ENCODE measurements around the gene GRIN3B.

The GRIN3B gene

GRCh38 chr19:964761-965694, 35.2 kb upstream of the GRIN3B start:
- no peak for DNase-seq

DNA sequence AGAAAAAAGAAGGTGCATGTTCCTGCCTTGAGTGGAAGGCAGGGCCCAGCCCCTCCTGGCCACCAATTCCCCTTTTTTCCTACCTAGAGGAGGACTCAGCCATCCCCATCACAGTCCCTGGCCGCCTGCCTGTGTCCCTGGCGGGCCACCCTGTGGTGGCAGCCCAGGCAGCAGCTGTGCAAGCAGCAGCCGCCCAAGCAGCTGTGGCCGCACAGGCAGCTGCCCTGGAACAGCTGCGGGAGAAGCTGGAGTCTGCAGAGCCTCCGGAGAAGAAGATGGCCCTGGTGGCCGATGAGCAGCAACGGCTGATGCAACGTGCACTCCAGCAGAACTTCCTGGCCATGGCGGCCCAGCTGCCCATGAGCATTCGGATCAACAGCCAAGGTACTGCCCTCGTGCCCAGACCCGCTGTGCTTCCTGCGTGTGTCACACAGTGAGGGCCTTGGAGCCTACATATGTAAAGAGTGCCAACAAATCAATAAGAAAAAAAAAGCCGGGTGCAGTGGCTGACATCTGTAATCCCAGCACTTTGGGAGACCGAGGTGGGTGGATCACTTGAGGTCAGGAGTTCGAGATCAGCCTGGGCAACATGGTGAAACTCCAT, 33.6 kb upstream of the GRIN3B start:
- no peak for DNase-seq

DNA sequence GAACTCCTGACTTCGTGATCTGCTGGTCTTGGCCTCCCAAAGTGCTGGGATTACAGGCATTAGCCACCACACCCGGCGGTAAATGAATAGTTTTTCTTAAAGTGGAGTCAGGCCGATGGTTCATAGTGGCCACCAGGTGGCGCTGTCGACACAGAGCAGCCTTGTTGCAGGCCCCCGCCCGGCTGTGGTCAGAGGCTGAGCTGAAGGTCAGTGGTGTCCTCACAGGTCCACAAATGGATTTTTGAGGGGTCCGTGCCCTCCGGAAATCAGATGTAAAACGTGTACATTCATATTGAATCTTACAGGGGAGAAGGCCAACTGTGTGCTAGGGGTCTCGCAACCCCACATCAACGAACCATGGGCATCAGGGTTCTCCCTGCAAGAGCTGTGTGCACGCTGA, 29.5 kb upstream of the GRIN3B start:
- no peak for DNase-seq

GRCh38 chr19:971795-972194, 28.4 kb upstream of the GRIN3B start:
- DNase-seq, result no peak

DNA sequence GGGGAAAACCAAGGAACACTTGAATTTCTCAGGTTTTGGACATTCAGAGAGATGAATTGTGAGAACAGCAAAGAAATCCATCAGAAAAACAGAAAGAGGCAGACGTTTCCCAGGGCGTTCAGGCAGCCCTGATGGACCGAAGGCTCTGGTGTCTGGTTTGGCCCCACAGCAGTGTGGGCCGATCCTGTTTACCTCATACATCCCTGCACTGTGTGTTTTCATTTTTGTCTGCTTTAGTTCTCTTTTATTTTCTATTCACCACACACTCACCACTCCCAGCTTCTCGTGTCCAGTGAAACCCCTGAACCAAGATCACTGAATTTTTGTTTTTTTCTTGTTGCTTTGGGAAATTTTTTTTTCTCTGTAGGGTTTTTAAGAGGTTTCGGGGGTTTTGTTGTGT, 27.9 kb upstream of the GRIN3B start:
- no peak for DNase-seq

DNA sequence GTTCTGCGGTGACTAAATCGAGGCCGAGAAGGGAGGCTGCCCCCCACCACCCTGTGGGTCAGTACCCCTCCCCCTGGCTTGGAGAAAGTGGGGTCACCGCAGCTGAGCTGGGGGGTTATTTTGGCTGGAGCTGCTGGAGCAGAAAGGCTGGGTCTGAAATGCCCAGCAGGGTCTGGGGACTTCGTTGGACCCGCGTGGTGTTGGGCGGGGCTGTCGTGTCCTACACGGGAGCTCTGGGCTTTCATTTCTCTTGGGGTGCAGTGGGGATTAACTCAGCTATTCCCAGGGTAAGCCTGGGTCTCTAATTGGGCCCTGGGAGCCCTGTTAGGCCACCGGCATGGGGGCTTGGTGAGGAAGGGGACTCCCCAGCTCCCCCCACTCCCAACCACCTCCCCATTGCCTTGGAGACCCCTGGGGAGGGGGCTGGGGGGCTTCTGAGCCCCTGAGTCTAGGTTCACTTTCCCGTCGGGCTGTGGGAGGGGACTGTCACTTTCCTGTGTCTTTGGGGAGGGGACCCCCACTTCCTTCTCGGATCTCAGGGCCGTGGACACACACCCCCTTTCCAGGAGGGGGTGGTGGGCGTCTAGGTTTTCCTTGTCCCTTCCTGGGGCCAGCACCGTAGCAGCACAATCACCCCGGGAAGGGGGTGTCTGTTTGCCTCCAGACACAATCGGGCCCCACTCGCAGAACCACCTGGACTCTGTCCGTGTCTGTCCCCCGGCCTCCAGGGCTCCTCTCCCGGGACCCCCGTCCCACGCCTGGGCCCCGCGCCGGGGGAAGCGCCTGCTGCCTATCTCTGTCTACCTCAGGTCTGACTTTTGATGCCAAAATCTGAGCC, 26.3 kb upstream of the GRIN3B start:
- no peak for DNase-seq

- no peak for DNase-seq
These were observed 25.5 kb upstream of the GRIN3B start for GRCh38 chr19:974564-975257.

GRCh38 chr19:976476-976875, 23.7 kb upstream of the GRIN3B start:
- no peak for DNase-seq

DNA sequence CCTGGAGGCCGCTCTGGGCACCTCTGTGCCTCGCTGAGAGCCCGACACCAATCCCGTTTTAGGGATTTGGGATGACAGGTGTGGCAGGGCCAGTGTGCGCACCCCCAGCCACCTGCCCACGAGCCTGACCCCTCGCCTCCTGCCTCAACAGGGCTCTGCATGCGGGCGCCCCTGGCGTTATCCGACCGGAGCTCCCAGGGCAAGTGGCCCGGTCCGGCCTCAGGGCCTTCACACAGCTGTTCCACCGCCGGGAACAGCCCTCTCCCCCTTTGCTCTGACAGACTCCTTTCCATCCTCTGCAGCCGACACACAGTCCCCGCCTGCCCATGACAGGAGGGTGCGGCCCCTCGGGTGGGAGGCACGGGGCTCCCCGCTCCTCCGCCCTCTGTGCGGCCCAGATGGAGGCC, 23.2 kb upstream of the GRIN3B start:
- DNase-seq, result no peak

- DNase-seq, result no peak
These were observed 20.9 kb upstream of the GRIN3B start for GRCh38 chr19:979318-979741.

GRCh38 chr19:980133-980998, 19.9 kb upstream of the GRIN3B start:
- DNase-seq, result no peak

GRCh38 chr19:982567-983170, 17.6 kb upstream of the GRIN3B start:
- DNase-seq, result peak; percentile 53

GRCh38 chr19:984165-984967, 15.9 kb upstream of the GRIN3B start, which contains the start of gene WDR18:
WDR18 (plus strand) TSS chr19:984345; CDS start chr19:984354, 9 bp downstream.
- DNase-seq, result peak; percentile 92

- DNase-seq, result no peak
These were observed 14.1 kb upstream of the GRIN3B start for GRCh38 chr19:986083-986482.

DNA sequence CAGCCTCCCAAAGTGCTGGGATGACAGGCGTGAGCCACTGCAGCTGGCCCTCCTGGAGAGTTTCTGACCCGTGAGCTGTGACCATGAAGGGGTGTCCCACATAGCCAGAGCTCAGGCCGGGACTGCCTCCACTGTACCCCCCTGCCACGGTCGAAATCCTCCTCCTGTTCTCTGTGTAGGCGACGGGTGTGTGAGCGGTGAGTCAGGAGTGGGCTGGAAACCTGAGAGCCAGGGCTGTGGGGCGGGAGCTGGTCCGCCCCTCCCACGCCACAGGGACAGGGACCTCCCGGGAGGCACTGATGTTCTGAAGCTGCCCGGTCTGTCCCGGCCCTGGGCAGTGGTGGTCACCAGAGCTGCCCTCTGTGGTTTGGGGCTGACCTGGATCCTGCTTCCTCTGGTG, 12.1 kb upstream of the GRIN3B start:
- DNase-seq, result no peak

DNA sequence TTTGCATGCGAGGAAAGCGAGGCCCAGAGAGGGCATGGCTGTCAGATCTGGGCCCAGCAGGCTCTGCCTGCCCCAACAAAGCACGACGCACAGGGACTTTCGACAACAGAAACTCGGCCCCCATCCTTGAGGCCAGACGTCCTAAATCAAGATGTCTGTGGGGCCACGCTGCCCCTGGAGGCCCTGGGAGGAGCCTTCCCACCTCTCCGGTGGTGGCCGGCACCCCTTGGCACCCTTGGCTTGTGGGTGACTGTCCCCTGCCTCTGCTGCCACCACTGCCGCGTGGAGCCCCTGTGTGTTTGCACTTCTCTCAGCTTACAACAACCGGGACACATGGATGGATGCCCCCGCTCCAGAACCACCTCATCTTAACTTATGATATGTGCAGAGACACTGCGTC, 11.7 kb upstream of the GRIN3B start:
- no peak for DNase-seq

DNA sequence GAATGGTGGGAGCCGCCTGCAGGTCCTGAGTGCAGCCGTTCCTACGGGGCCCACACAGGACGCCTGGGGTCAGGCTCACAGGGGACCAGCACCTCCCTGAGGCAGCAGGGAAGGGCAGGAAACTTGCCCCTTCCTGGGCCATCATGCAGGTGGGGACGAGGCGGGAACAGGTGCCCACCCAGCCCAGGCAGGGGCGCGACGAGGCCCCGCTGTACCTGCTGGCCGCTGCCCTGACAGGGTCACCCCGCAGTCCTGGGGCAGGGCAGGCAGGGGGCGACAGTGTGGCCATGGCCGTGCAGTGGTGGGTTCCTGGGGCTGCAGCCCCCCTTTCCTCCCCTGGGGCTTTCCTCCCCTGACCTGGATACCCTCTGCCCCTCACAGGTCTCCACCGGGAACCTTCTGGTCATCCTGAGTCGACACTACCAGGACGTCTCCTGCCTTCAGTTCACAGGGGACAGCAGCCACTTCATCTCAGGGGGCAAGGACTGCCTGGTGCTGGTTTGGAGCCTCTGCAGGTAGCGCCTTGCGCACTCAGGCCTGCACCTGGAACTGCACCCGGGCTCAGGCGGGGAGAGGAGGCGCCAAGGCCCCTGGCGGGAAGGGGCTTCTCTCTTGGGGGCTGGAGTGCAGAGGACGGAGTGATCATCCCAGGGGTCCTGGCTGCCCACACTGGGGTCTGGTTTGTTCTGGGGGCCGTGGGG, 10.7 kb upstream of the GRIN3B start:
- no peak for DNase-seq

GRCh38 chr19:990119-990571, 10.1 kb upstream of the GRIN3B start:
- no peak for DNase-seq

GRCh38 chr19:990746-991145, 9.5 kb upstream of the GRIN3B start:
- no peak for DNase-seq

Measured in NCI-H2171 (cell line).